ENCODE results near the gene PDE11A.

Gene PDE11A

GRCh38 chr2:177896587-177896986 lies 176.0 kb downstream of the PDE11A start:
- TF ChIP-seq JUND (IDR thresholded peaks at IDR 0.05; ENCODE audit: low read depth) = no peak
- no peak for DNase-seq (ENCODE audit: low read depth in 1 of 2, low spot score in 1 of 2)
- in situ Hi-C loops (cut with HindIII; ENCODE audit: low pct_unique_long_range_greater_than_20kb, low sequenced_read_pairs) = no loop called here

GRCh38 chr2:177894546-177894945 lies 178.0 kb downstream of the PDE11A start:
- TF ChIP-seq JUND (IDR thresholded peaks at IDR 0.05; ENCODE audit: low read depth) = no peak
- DNase-seq (ENCODE audit: low read depth in 1 of 2, low spot score in 1 of 2) = no peak
- in situ Hi-C loops (cut with HindIII; ENCODE audit: low pct_unique_long_range_greater_than_20kb, low sequenced_read_pairs) = no loop called here

GRCh38 chr2:177893880-177894279 lies 178.7 kb downstream of the PDE11A start:
- no peak for DNase-seq (ENCODE audit: low read depth in 1 of 2, low spot score in 1 of 2)
- in situ Hi-C loops (cut with HindIII; ENCODE audit: low pct_unique_long_range_greater_than_20kb, low sequenced_read_pairs) = no loop called here
- TF ChIP-seq JUND (IDR thresholded peaks at IDR 0.05; ENCODE audit: low read depth) = no peak

GRCh38 chr2:177891533-177891932 lies 181.0 kb downstream of the PDE11A start:
- DNase-seq (ENCODE audit: low read depth in 1 of 2, low spot score in 1 of 2) = no peak
- in situ Hi-C loops (cut with HindIII; ENCODE audit: low pct_unique_long_range_greater_than_20kb, low sequenced_read_pairs) = no loop called here
- TF ChIP-seq JUND (IDR thresholded peaks at IDR 0.05; ENCODE audit: low read depth) = no peak

GRCh38 chr2:177889818-177890460 lies 182.6 kb downstream of the PDE11A start:
- no peak for DNase-seq (ENCODE audit: low read depth in 1 of 2, low spot score in 1 of 2)

GRCh38 chr2:177888581-177888980 lies 184.0 kb downstream of the PDE11A start:
- DNase-seq (ENCODE audit: low read depth in 1 of 2, low spot score in 1 of 2) = no peak
- no peak for TF ChIP-seq JUND (IDR thresholded peaks at IDR 0.05; ENCODE audit: low read depth)
- in situ Hi-C loops (cut with HindIII; ENCODE audit: low pct_unique_long_range_greater_than_20kb, low sequenced_read_pairs) = no loop called here

More at GRCh38 chr2:177889818-177890460, 182.6 kb downstream of the PDE11A start:
- in situ Hi-C loops (cut with HindIII; ENCODE audit: low pct_unique_long_range_greater_than_20kb, low sequenced_read_pairs) = no loop called here
- TF ChIP-seq JUND (IDR thresholded peaks at IDR 0.05; ENCODE audit: low read depth) = no peak

GRCh38 chr2:177887722-177888121 lies 184.9 kb downstream of the PDE11A start:
- in situ Hi-C loops (cut with HindIII; ENCODE audit: low pct_unique_long_range_greater_than_20kb, low sequenced_read_pairs) = no loop called here

GRCh38 chr2:177886824-177887223 lies 185.8 kb downstream of the PDE11A start:
- in situ Hi-C loops (cut with HindIII; ENCODE audit: low pct_unique_long_range_greater_than_20kb, low sequenced_read_pairs) = no loop called here
- DNase-seq (ENCODE audit: low read depth in 1 of 2, low spot score in 1 of 2) = no peak
- TF ChIP-seq JUND (IDR thresholded peaks at IDR 0.05; ENCODE audit: low read depth) = no peak

More at GRCh38 chr2:177887722-177888121, 184.9 kb downstream of the PDE11A start:
- TF ChIP-seq JUND (IDR thresholded peaks at IDR 0.05; ENCODE audit: low read depth) = no peak
- no peak for DNase-seq (ENCODE audit: low read depth in 1 of 2, low spot score in 1 of 2)

GRCh38 chr2:177885828-177886466 lies 186.6 kb downstream of the PDE11A start:
- in situ Hi-C loops (cut with HindIII; ENCODE audit: low pct_unique_long_range_greater_than_20kb, low sequenced_read_pairs) = no loop called here
- DNase-seq (ENCODE audit: low read depth in 1 of 2, low spot score in 1 of 2) = no peak
- no peak for TF ChIP-seq JUND (IDR thresholded peaks at IDR 0.05; ENCODE audit: low read depth)

- TF ChIP-seq JUND (IDR thresholded peaks at IDR 0.05; ENCODE audit: low read depth) = no peak
- in situ Hi-C loops (cut with HindIII; ENCODE audit: low pct_unique_long_range_greater_than_20kb, low sequenced_read_pairs) = no loop called here
- DNase-seq (ENCODE audit: low read depth in 1 of 2, low spot score in 1 of 2) = no peak
Measured at GRCh38 chr2:177883177-177883576, 189.4 kb downstream of the PDE11A start.

GRCh38 chr2:177882501-177882900 lies 190.1 kb downstream of the PDE11A start:
- TF ChIP-seq JUND (IDR thresholded peaks at IDR 0.05; ENCODE audit: low read depth) = no peak
- in situ Hi-C loops (cut with HindIII; ENCODE audit: low pct_unique_long_range_greater_than_20kb, low sequenced_read_pairs) = no loop called here
- no peak for DNase-seq (ENCODE audit: low read depth in 1 of 2, low spot score in 1 of 2)

GRCh38 chr2:177881921-177882320 lies 190.7 kb downstream of the PDE11A start:
- TF ChIP-seq JUND (IDR thresholded peaks at IDR 0.05; ENCODE audit: low read depth) = no peak
- DNase-seq (ENCODE audit: low read depth in 1 of 2, low spot score in 1 of 2) = no peak
- in situ Hi-C loops (cut with HindIII; ENCODE audit: low pct_unique_long_range_greater_than_20kb, low sequenced_read_pairs) = no loop called here

- no peak for DNase-seq (ENCODE audit: low read depth in 1 of 2, low spot score in 1 of 2)
- in situ Hi-C loops (cut with HindIII; ENCODE audit: low pct_unique_long_range_greater_than_20kb, low sequenced_read_pairs) = no loop called here
Measured at GRCh38 chr2:177881008-177881747, 191.4 kb downstream of the PDE11A start.

More at GRCh38 chr2:177881008-177881747, 191.4 kb downstream of the PDE11A start:
- TF ChIP-seq JUND (IDR thresholded peaks at IDR 0.05; ENCODE audit: low read depth) = no peak

All from T47D (cell line).